Esophagus muscularis mucosa (tissue), 4 donors: Measurements from ENCODE around the gene CD59. TPM values are rescaled to one million over a fixed set of nuclear protein-coding genes. Genes with fewer than 3 reads are reported as not detected.

Source experiments
- DNase-seq: peaks from one replicate; pipeline ENCODE4 v3.0.0-alpha.2; 2017; ENCODE audit errors: extremely low spot score
- H3K27ac ChIP-seq, 4 donors: fragments of 200-600 bp; sonication (generic); replicated peaks in 1 of 4; 1 replicate in 3 of 4; 2 replicates in 1 of 4; pipeline ENCODE4 v1.5.1; 2016 to 2019; ENCODE audit warnings: mild to moderate bottlenecking in 1 of 4
- H3K27me3 ChIP-seq, 4 donors: fragments of 200-600 bp; sonication (generic); one replicate each; pipeline versions ENCODE4 v1.5.1 to v1.6.0; 2016 to 2019
- H3K36me3 ChIP-seq, 4 donors: fragments of 200-600 bp; sonication (generic); one replicate each; pipeline ENCODE4 v1.5.1; 2016 to 2019
- H3K4me1 ChIP-seq, 4 donors: fragments of 200-600 bp; sonication (generic); one replicate each; pipeline ENCODE4 v1.5.1; 2016 to 2019
- H3K4me3 ChIP-seq, 4 donors: fragments of 200-600 bp; sonication (generic); 1 replicate in 2 of 4; 2 replicates in 2 of 4; pipeline ENCODE4 v1.5.1; 2016 to 2019; ENCODE audit warnings: mild to moderate bottlenecking in 4 of 4, moderate library complexity in 1 of 4
- H3K9me3 ChIP-seq, 4 donors: fragments of 200-600 bp; sonication (generic); 1 replicate in 3 of 4; 2 replicates in 1 of 4; pipeline ENCODE4 v1.5.1; 2016 to 2019
- EP300 ChIP-seq: sonication (generic); formaldehyde crosslinking; IDR thresholded peaks from one replicate; pipeline ENCODE4 v1.6.1; 2017; ENCODE audit warnings: antibody characterized with exemption
- POLR2A ChIP-seq: fragments of 450-650 bp; IDR thresholded peaks from one replicate; pipeline ENCODE4 v1.6.1; 2017; ENCODE audit warnings: antibody characterized with exemption, moderate library complexity, mild to moderate bottlenecking, low read depth
- POLR2AphosphoS5 ChIP-seq, 2 donors: sonication (generic); formaldehyde crosslinking; IDR thresholded peaks; one replicate each; pipeline ENCODE4 v1.6.1; 2017; ENCODE audit warnings: antibody characterized with exemption in 2 of 2
- WGBS: methylation state at CpG from one replicate; pipeline ENCODE4 v1.1.5; 2018; 5-methylcytosine and 5-hydroxymethylcytosine counted together
- intact Hi-C: fragments of 100-400 bp; cut with DNase I; formaldehyde crosslinking; loops from one replicate; pipeline ENCODE4 v1.15.1; 2023
- total RNA-seq, 4 donors: library from RNA; depleted of rRNA; stranded (reverse); fragments of >200 nt; gene quantifications; one replicate each; pipeline versions ENCODE4 v1.1.0 to v1.2.1, GENCODE V29; 2016
- TF ChIP-seq, protein P1 (sequence below), 3 experiments: fragments of 200-600 bp in 2 of 3; fragments of 450-650 bp in 1 of 3; sonication (generic) in 2 of 3; IDR thresholded peaks; one replicate each; pipeline ENCODE4 v1.5.1; 2017 to 2019; ENCODE audit warnings: antibody characterized with exemption in 3 of 3, mild to moderate bottlenecking in 2 of 3, moderate library complexity in 1 of 3

The CD59 gene
- total RNA-seq, 4 donors from 2014 or later = 135 to 528 (median 378) TPM

DNA sequence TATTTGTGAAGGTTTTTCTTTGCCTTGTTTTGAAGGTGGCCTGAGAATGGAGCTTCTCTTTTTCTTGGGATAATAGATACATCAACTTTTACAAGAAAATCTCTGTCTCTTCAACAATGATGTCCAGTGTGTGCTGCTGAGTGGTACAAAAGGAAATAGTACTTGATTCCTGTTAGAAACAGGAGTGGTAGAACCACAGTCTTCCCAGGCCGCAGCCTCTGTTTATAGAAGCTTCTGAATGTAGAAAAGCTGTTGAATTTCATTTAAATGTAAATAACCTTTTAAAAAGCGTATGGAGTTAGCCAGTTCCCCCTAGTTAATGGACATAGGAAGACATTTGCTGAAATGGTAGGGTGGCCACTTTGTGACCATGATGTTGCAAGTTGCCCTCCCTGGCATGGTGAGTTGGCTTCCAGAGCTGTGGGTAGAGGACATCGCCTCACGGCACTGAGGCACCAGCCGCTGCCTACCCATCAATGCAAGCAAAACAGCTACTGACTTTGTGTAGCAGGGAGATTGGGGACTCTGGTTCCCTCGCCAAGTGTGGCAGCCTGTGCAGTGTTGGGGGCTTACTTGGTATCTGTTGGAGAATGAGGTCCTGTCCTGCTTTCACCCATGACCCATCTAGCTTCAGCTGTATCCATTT, 67.1 kb downstream of the CD59 start:
- TF ChIP-seq POLR2A (no peak), EP300 (no peak), POLR2AphosphoS5 (IDR thresholded peaks at IDR 0.05) (no peak)
- TF ChIP-seq, protein P1, sequence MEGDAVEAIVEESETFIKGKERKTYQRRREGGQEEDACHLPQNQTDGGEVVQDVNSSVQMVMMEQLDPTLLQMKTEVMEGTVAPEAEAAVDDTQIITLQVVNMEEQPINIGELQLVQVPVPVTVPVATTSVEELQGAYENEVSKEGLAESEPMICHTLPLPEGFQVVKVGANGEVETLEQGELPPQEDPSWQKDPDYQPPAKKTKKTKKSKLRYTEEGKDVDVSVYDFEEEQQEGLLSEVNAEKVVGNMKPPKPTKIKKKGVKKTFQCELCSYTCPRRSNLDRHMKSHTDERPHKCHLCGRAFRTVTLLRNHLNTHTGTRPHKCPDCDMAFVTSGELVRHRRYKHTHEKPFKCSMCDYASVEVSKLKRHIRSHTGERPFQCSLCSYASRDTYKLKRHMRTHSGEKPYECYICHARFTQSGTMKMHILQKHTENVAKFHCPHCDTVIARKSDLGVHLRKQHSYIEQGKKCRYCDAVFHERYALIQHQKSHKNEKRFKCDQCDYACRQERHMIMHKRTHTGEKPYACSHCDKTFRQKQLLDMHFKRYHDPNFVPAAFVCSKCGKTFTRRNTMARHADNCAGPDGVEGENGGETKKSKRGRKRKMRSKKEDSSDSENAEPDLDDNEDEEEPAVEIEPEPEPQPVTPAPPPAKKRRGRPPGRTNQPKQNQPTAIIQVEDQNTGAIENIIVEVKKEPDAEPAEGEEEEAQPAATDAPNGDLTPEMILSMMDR (IDR thresholded peaks at IDR 0.05) = no peak
- Histone ChIP-seq H3K9me3 (no peaks in the 10 kb centered on the region), H3K4me1 (no peaks in the 10 kb centered on the region), H3K27ac (no peak overlapping the region), H3K4me3 (no peak overlapping the region), H3K27me3 (peaks cover 0 to 8% (median 0%) of the 10 kb centered on the region in 4 donors), H3K36me3 (no peaks in the 10 kb centered on the region)
- intact Hi-C loops = no loop called here
- DNase-seq = no peak
- WGBS = 93% methylated on average over 6 of the region's 6 CpGs

DNA sequence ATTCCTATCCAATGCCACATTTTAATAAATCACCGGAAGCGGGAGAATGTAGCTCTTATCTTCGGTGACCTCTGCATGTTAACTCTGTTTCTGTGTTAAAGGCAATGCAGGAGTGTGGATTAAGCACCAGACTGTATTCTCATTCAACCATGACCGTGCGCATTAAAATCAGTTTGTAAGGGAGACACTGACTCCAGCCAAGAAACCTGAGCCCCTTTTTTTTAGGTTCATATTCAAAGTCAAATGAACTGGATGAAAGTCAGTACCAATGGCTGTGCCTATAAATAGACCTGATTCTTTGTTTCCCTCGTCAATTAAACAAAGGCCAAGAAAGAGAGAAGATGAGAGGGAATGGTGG, 67.8 kb downstream of the CD59 start:
- Histone ChIP-seq H3K4me1 (no peaks in the 10 kb centered on the region), H3K27me3 (peaks cover 0 to 8% (median 0%) of the 10 kb centered on the region in 4 donors), H3K9me3 (no peaks in the 10 kb centered on the region), H3K27ac (no peak overlapping the region), H3K4me3 (no peak overlapping the region), H3K36me3 (no peaks in the 10 kb centered on the region)
- no peak for DNase-seq
- intact Hi-C loops = no loop called here
- WGBS = 97% methylated on average over 6 of the region's 6 CpGs
- TF ChIP-seq POLR2A = no peak
- TF ChIP-seq POLR2AphosphoS5 (IDR thresholded peaks at IDR 0.05) = no peak
- no peak for TF ChIP-seq EP300
- TF ChIP-seq, protein P1 (IDR thresholded peaks at IDR 0.05) = no peak

DNA sequence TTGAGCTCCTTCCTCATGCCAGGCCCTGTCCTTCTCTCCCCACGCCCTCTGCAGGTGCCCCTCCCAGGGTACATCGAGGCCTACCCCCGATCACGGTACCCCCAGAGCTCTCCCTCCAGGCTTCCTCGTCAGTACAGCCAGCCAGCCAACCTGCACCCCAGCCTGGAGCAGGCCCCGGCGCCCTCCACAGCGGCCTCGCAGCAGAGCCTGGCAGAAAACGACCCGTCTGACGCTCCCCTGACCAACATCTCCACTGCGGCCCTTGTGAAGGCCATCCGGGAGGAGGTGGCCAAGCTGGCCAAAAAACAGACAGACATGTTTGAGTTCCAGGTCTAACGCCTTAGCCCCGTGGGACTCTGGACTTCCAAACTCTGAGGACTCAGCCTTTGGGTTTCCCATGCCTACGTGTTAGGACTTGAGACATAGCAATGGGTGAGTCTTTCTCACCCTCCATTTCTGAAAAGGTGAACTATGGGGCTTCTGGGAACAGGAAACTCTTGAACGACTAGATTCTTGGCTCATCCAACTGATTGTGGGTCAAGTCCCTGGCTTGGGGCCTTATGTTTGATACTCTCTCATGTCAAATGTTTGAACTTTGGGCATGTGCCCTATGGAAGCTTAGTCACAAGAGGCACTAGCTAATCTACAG, 68.3 kb downstream of the CD59 start:
- TF ChIP-seq POLR2AphosphoS5 (IDR thresholded peaks at IDR 0.05) (no peak), EP300 (no peak), POLR2A (no peak)
- TF ChIP-seq, protein P1 (IDR thresholded peaks at IDR 0.05) = no peak
- no peaks in the 10 kb centered on the region for H3K9me3 ChIP-seq
- 94% methylated on average over 11 of the region's 18 CpGs for WGBS
- H3K36me3 ChIP-seq = no peaks in the 10 kb centered on the region
- H3K27ac ChIP-seq = no peak overlapping the region
- peaks cover 0 to 8% (median 0%) of the 10 kb centered on the region in 4 donors for H3K27me3 ChIP-seq
- H3K4me1 ChIP-seq = no peaks in the 10 kb centered on the region
- no peak for DNase-seq
- intact Hi-C loops = no loop called here
- no peak overlapping the region for H3K4me3 ChIP-seq

DNA sequence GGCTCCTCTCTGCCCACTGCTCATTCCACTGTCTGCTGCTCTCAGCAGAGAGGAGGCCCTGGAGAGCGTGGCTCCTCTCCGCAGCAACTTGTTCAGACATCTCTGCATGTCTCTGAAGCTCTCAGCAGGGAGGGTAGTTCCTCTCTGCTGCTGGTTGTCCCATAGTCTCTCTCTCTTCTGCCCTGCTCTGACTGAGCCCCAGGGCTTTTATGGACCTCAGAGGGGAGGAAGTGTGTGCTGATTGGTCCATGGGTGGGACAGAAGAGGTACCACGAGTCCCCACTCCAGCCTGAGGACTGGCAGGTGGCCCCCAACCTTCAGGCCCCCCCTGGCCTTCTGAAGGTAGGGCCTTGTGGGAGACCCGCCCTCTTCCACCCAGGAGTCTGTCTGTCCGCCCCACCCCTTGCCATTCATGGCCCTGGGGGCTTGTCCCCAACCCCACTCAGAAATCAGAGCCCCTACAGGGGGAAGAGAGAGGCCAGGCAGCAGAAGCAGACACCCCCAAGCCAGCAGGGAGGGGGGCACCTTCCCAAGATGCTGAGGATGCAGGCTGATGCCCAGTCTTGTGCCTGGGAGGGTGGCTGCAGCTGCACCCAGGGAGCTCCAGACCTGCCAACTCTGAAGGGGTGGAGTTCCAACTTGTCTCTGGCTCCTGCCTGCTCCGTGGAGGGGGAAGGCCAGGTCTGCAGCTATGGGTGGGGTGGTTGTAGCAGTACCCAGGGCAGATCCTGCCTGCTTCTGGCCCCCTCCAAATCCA, 70.7 kb downstream of the CD59 start:
- no peak for DNase-seq
- intact Hi-C loops = no loop called here
- 85% methylated on average over 3 of the region's 6 CpGs for WGBS
- TF ChIP-seq, protein P1 (IDR thresholded peaks at IDR 0.05) = no peak
- no peak for TF ChIP-seq POLR2AphosphoS5 (IDR thresholded peaks at IDR 0.05)
- no peak for TF ChIP-seq EP300
- no peak overlapping the region for H3K27ac ChIP-seq
- H3K36me3 ChIP-seq = no peaks in the 10 kb centered on the region
- H3K9me3 ChIP-seq = no peaks in the 10 kb centered on the region
- no peaks in the 10 kb centered on the region for H3K4me1 ChIP-seq
- H3K27me3 ChIP-seq = peaks cover 0 to 8% (median 0%) of the 10 kb centered on the region in 4 donors
- H3K4me3 ChIP-seq = no peak overlapping the region
